H9 (cell line): Measurements from ENCODE around the gene PPCDC. TPM values are rescaled to one million over a fixed set of nuclear protein-coding genes. Genes with fewer than 3 reads are reported as not detected.

Experiments
- DNase-seq: peaks from one replicate; pipeline ENCODE4 v3.0.0-alpha.2; 2017
- H2AFZ ChIP-seq: one replicate; pipeline ENCODE4 v1.6.1; 2013; ENCODE audit warnings: mild to moderate bottlenecking, low read length, control low read depth, moderate library complexity
- H2AK5ac ChIP-seq: 2 replicates; pipeline ENCODE4 v1.6.1; 2013; ENCODE audit warnings: low read length, control low read depth, mixed read lengths; ENCODE audit not compliant: insufficient read length
- H2BK120ac ChIP-seq: one replicate; pipeline ENCODE4 v1.6.1; 2013; ENCODE audit warnings: low read depth, mild to moderate bottlenecking, low read length, control low read depth, inconsistent platforms; ENCODE audit not compliant: poor library complexity, severe bottlenecking
- H2BK12ac ChIP-seq: 2 replicates; pipeline ENCODE4 v1.6.1; 2013; ENCODE audit warnings: low read length, control low read depth, mixed read lengths, low read depth; ENCODE audit not compliant: insufficient read length
- H2BK15ac ChIP-seq: 2 replicates; pipeline ENCODE4 v1.6.1; 2013; ENCODE audit warnings: low read depth, low read length, control low read depth
- H2BK20ac ChIP-seq: one replicate; pipeline ENCODE4 v1.6.1; 2013; ENCODE audit warnings: low read depth, mild to moderate bottlenecking, low read length, control low read depth, inconsistent platforms; ENCODE audit not compliant: poor library complexity, severe bottlenecking
- H2BK5ac ChIP-seq: 2 replicates; pipeline ENCODE4 v1.6.1; 2013; ENCODE audit warnings: low read length, control low read depth, mixed read lengths; ENCODE audit not compliant: insufficient read length
- H3K14ac ChIP-seq: 2 replicates; pipeline ENCODE4 v1.6.1; 2013; ENCODE audit warnings: low read length, control low read depth; ENCODE audit not compliant: insufficient read depth
- H3K18ac ChIP-seq: 2 replicates; pipeline ENCODE4 v1.6.1; 2013; ENCODE audit warnings: low read depth, mild to moderate bottlenecking, mixed read lengths, low read length, control low read depth; ENCODE audit not compliant: insufficient read length
- H3K23ac ChIP-seq: 2 replicates; pipeline ENCODE4 v1.6.1; 2013; ENCODE audit warnings: low read length, control low read depth, mixed read lengths, low read depth; ENCODE audit not compliant: insufficient read length
- H3K23me2 ChIP-seq: 2 replicates; pipeline ENCODE4 v1.6.1; 2013; ENCODE audit warnings: low read depth, mild to moderate bottlenecking, mixed read lengths, low read length, control low read depth; ENCODE audit not compliant: insufficient read length, poor library complexity, severe bottlenecking
- H3K27ac ChIP-seq: 2 replicates; pipeline ENCODE4 v1.5.1; 2013; ENCODE audit warnings: low read length, control low read depth, mixed read lengths, low read depth; ENCODE audit not compliant: insufficient read length
- H3K27me3 ChIP-seq: 2 replicates; pipeline ENCODE4 v1.6.1; 2013; ENCODE audit warnings: low read length, control low read depth, inconsistent platforms; ENCODE audit not compliant: insufficient read depth
- H3K4ac ChIP-seq: 2 replicates; pipeline ENCODE4 v1.6.1; 2013; ENCODE audit warnings: low read depth, mild to moderate bottlenecking, control low read depth, inconsistent platforms, low read length, moderate library complexity
- H3K4me1 ChIP-seq: 2 replicates; pipeline ENCODE4 v1.6.1; 2013; ENCODE audit warnings: low read length, control low read depth, inconsistent platforms; ENCODE audit not compliant: insufficient read depth
- H3K4me2 ChIP-seq: 2 replicates; pipeline ENCODE4 v1.6.1; 2013; ENCODE audit warnings: low read length, control low read depth, mixed read lengths; ENCODE audit not compliant: insufficient read length, insufficient read depth
- H3K56ac ChIP-seq: 2 replicates; pipeline ENCODE4 v1.6.1; 2013; ENCODE audit warnings: low read depth, mild to moderate bottlenecking, mixed read lengths, low read length, control low read depth; ENCODE audit not compliant: insufficient read length
- H3K79me1 ChIP-seq: 2 replicates; pipeline ENCODE4 v1.6.1; 2013; ENCODE audit warnings: low read depth, mild to moderate bottlenecking, moderate library complexity, low read length, control low read depth, inconsistent platforms; ENCODE audit not compliant: insufficient read depth, poor library complexity, severe bottlenecking
- H3K79me2 ChIP-seq: 2 replicates; pipeline ENCODE4 v1.6.1; 2013; ENCODE audit warnings: low read length, control low read depth, inconsistent platforms; ENCODE audit not compliant: insufficient read depth
- H3K9ac ChIP-seq: 2 replicates; pipeline ENCODE4 v1.6.1; 2013; ENCODE audit warnings: low read length, control low read depth, mixed read lengths; ENCODE audit not compliant: insufficient read length; ENCODE audit errors: extremely low read depth
- H3K9me3 ChIP-seq: one replicate; pipeline ENCODE4 v1.6.1; 2013; ENCODE audit warnings: low read depth, low read length, inconsistent platforms; ENCODE audit not compliant: control insufficient read depth
- H3T11ph ChIP-seq: one replicate; pipeline ENCODE4 v1.6.1; 2013; ENCODE audit warnings: mild to moderate bottlenecking, low read length, control low read depth, inconsistent platforms
- H4K20me1 ChIP-seq: one replicate; pipeline ENCODE4 v1.6.1; 2013; ENCODE audit not compliant: control insufficient read depth, insufficient read length, insufficient read depth
- H4K5ac ChIP-seq: 2 replicates; pipeline ENCODE4 v1.6.1; 2013; ENCODE audit warnings: low read depth, mild to moderate bottlenecking, mixed read lengths, low read length, control low read depth; ENCODE audit not compliant: insufficient read length
- H4K8ac ChIP-seq: replicated peaks from 2 replicates; pipeline ENCODE4 v1.6.1; 2013; ENCODE audit warnings: low read length, control low read depth, mixed read lengths, low read depth; ENCODE audit not compliant: insufficient read length
- H4K91ac ChIP-seq: 2 replicates; pipeline ENCODE4 v1.6.1; 2013; ENCODE audit warnings: low read depth, mild to moderate bottlenecking, moderate library complexity, mixed read lengths, low read length, control low read depth; ENCODE audit not compliant: insufficient read length
- H3K27ac Mint-ChIP-seq, 3 experiments: 2 replicates in 2 of 3; 3 replicates in 1 of 3; pipeline ENCODE4 v1.8.0; 2020 to 2021; ENCODE audit warnings: mixed read lengths in 3 of 3, mild to moderate bottlenecking in 1 of 3, moderate library complexity in 1 of 3
- H3K27me3 Mint-ChIP-seq: 2 replicates; pipeline ENCODE4 v1.8.0; 2021; ENCODE audit warnings: low read depth, mild to moderate bottlenecking, moderate library complexity, mixed read lengths
- H3K36me3 Mint-ChIP-seq, 3 experiments: 2 replicates in 2 of 3; 3 replicates in 1 of 3; pipeline ENCODE4 v1.8.0; 2020 to 2021; ENCODE audit warnings: low read depth in 3 of 3, mixed read lengths in 3 of 3; ENCODE audit not compliant: insufficient read depth in 1 of 3
- H3K4me1 Mint-ChIP-seq, 2 experiments: 2 replicates each; pipeline ENCODE4 v1.8.0; 2020; ENCODE audit warnings: mixed read lengths in 2 of 2
- H3K4me3 Mint-ChIP-seq, 2 experiments: 2 replicates in 1 of 2; 3 replicates in 1 of 2; pipeline ENCODE4 v1.8.0; 2020 to 2021; ENCODE audit warnings: mild to moderate bottlenecking in 2 of 2, mixed read lengths in 2 of 2, moderate library complexity in 1 of 2
- H3K9me3 Mint-ChIP-seq, 2 experiments: 2 replicates in 1 of 2; 3 replicates in 1 of 2; pipeline ENCODE4 v1.8.0; 2020; ENCODE audit warnings: mild to moderate bottlenecking in 2 of 2, mixed read lengths in 2 of 2, moderate library complexity in 1 of 2
- CTCF ChIP-seq: fragments of 200-600 bp; sonication (generic); conservative IDR thresholded peaks from 3 replicates; pipeline ENCODE4 v1.8.0; 2021; ENCODE audit warnings: antibody characterized with exemption, mild to moderate bottlenecking
- WGBS: extraction: QIAGEN DNeasy Blood & Tissue Kit; methylation state at CpG from one replicate; pipeline ENCODE4 v1.1.7; 2013; ENCODE audit warnings: missing lambda C conversion rate, low lambda C conversion rate, mixed read lengths; ENCODE audit not compliant: insufficient read length; ENCODE audit errors: extremely low coverage; 5-methylcytosine and 5-hydroxymethylcytosine counted together
- total RNA-seq: library from RNA; stranded (reverse); gene quantifications from 2 replicates; pipeline ENCODE4 v1.2.1, GENCODE V29; 2021

Gene PPCDC
- total RNA-seq, 1 experiment from 2014 or later: 17.6 TPM

GRCh38 chr15:75030424-75030823, 7.0 kb downstream of the PPCDC start:
- H3T11ph ChIP-seq: no peak overlapping the region
- DNase-seq: no peak
- no CpG with 5 or more reads among the region's 4 CpGs for WGBS

More at GRCh38 chr15:75030424-75030823, 7.0 kb downstream of the PPCDC start:
- Histone ChIP-seq H3K56ac (no peak overlapping the region), H3K23ac (no peak overlapping the region), H2BK5ac (no peak overlapping the region), H2BK20ac (no peak overlapping the region), H3K9me3 (no peaks in the 10 kb centered on the region), H4K5ac (no peak overlapping the region), H3K79me1 (no peaks in the 10 kb centered on the region), H2BK120ac (no peak overlapping the region), H4K91ac (no peak overlapping the region), H3K18ac (no peak overlapping the region), H3K4me1 (0 out of 2 replicates have a peak, but pooled peaks cover 3% of the 10 kb centered on the region), H2BK12ac (no peak overlapping the region), H3K27ac (no peak overlapping the region), H3K9ac (no peak overlapping the region), H2AFZ (no peak overlapping the region), H2AK5ac (no peak overlapping the region), H3K4me2 (no peak overlapping the region), H3K14ac (no peak overlapping the region), H3K4ac (no peak overlapping the region), H4K8ac (no peak overlapping the region), H3K27me3 (no peaks in the 10 kb centered on the region), H3K79me2 (no peaks in the 10 kb centered on the region), H3K23me2 (no peaks in the 10 kb centered on the region), H2BK15ac (no peak overlapping the region), H4K20me1 (no peaks in the 10 kb centered on the region)
- H3K36me3 Mint-ChIP-seq: peaks cover 11 to 30% (median 16%) of the 10 kb centered on the region in 3 experiments; a peak in 6 of 7 replicates
- no peaks in the 10 kb centered on the region for H3K9me3 Mint-ChIP-seq
- no peaks in the 10 kb centered on the region for H3K27me3 Mint-ChIP-seq
- H3K4me3 Mint-ChIP-seq: no peak overlapping the region
- TF ChIP-seq CTCF: peak; percentile 19; the same call in 1 of the 3 replicates
- peaks cover 34 to 47% of the 10 kb centered on the region in 2 experiments for H3K4me1 Mint-ChIP-seq
- H3K27ac Mint-ChIP-seq: peak overlapping the region in 1 of 3 experiments; percentile 82; a peak in 1 of 7 replicates
